Measurements from ENCODE around the gene CDYL.
"Not testable (repeated sequence)": the region's sequence is repeated elsewhere in the genome, so short reads cannot be mapped to it uniquely, and the experiment has no call there.

The CDYL gene

GRCh38 chr6:4969609-4970285 lies 193.5 kb downstream of the CDYL start:
- no peak for DNase-seq

- DNase-seq, result no peak
Measured at GRCh38 chr6:4970739-4971395, 194.7 kb downstream of the CDYL start.

DNA sequence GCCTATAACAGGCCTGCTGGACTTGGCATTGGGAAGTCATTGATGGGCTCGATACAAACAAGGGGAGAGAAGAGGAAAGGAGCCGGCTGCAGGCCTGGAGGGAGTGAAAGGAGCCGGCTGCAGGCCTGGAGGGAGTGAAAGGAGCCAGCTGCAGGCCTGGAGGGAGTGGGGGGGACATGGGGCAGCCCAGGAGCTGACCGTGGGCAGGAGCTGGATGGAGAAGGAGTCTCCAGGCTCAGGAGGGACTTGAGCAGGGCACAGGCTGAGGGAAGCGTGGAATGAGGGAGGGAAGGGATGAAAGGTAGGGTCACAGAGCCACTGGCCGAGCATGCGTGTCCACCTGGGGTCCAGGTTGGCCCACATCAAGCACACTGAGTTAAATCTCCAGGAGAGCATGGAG lies 195.6 kb downstream of the CDYL start:
- DNase-seq, result no peak

DNA sequence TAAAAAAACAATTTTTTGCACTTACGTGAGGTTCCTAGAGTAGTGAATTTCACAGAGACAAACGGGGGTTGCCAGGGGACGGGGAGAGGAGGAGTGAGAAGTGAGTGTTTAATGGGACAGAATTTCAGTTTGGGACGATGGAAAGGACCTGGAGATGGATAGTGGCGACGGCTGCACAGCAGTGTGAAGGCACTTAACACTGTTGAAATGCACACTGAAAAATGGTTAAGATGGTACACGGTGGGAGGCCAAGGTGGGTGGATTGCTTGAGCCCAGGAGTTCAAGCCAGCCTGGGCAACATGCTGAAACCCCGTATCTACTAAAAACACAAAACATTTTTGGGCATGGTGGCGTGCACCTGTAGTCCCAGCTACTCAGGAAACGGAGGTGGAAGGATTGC lies 196.2 kb downstream of the CDYL start:
- no peak for DNase-seq

DNA sequence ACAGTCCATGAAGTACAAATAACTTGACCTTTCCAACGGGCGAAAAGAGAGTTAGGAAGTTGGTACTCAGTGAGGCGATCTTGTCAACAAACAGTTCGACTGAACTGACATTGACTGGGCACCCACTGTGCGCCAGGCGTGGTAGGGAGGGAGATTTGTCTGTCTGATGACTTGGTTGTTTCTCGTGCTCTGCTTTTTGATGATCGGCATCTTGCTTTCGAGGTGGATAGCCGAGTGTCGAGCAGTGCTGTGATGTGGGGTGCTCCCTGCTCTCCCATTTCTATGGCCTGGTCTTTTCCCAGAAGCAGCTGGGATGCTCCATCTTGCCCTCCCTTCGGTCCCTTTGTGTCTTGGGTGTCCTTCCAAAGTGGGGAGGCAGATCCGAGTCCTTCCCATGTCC lies 197.2 kb downstream of the CDYL start:
- no peak for DNase-seq

DNA sequence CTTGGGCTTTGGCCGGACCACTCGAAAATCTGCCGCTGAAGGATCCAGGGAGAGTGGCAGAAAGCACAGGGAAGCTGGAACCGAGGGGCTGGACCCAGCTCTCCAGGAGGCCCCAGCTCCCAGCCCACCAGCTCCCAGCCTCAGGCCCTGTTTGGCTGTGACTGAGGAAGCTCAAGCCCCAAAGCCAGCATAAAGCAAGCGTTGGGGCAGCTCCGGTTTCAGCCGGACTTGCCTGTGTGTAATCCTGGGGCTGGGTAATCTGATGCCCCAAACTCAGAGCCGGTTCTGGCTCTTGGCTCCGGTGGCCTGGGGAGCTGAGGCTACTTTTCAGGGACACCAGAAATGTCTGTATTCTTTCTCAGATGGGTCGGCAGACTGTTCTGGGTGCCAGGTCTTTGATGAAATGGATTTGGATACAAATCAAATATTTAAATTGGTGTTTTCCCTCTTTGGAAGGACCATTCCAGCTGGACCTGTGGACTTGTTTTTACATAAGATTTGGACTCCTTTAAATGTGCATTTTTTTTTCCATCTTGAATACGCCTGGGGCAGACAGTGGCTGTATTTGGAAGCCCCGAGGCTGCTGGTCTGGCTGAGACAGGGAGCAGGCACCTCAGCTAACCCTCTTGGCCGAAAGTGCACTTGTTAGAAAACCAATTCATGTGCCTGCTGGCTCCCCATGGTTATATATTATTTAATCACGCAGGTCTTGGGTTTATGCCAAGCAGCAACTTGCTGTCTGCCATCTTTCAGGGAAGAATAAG lies 198.0 kb downstream of the CDYL start:
- DNase-seq, result no peak

GRCh38 chr6:4974962-4975361 lies 198.8 kb downstream of the CDYL start:
- DNase-seq, result no peak

GRCh38 chr6:4975506-4975905 lies 199.3 kb downstream of the CDYL start:
- no peak for DNase-seq

GRCh38 chr6:4977468-4977867 lies 201.3 kb downstream of the CDYL start:
- DNase-seq, result no peak

DNA sequence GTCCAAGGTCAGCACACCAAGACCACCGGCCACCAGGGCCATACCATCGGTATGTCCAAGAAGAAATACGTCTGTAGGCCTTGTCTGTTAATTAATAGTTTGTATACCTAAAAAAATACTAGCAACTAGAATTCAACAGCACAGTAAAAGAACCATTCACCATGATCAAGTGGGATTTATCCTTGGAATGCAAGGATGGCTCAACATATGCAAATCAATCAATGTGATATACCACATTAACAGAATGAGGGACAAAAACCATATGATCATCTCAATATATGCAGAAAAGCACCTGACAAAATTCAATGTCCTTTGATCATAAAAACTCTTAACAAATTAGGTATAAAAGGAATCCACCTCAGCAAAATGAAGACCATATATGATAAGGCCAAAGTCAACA lies 203.2 kb downstream of the CDYL start:
- DNase-seq, result no peak

DNA sequence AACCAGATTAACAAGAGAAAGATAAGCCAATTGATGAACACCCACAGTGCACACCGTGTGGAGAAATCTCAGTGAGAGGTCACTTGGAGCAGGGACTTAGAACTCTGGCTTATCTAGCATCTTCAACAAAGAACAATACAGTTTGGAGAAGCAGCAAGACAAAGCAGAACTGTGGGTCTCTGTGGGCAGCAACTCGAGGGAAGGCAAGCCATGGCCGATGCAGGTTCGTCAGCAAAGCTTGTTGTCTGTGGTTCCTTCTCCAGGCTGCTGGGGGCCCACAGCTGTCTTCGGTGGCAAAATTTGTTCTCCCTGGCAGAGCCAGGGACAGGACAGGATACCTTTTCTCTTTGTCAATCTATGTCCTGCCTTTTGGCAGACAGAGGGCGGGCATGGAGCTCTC lies 205.6 kb downstream of the CDYL start:
- DNase-seq, result no peak

DNA sequence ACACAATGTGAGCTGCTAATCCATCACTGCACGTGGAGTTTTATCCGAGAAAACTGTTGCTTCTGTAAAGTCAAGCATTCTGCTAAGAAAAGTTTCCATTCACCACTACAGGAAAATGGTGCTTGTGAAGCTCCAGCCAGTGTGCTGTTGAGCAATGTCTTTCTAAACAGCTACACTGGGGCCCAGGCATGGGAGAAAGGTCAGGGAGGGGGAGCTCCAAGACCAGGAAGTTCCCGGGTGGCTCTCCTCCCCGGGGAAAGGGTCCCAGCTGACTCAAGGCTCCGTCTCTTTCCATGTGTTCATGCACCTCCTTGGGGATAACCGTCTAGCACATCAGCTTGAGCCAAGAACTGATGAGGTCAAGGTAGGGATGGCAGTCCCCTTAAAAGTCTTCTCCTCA lies 207.1 kb downstream of the CDYL start:
- DNase-seq, result no peak

GRCh38 chr6:4986999-4987398 lies 210.8 kb downstream of the CDYL start:
- no peak for DNase-seq

- no peak for DNase-seq
Measured at GRCh38 chr6:4987432-4987831, 211.2 kb downstream of the CDYL start.

- no peak for DNase-seq
Measured at GRCh38 chr6:4994741-4995140, 218.5 kb downstream of the CDYL start.

DNA sequence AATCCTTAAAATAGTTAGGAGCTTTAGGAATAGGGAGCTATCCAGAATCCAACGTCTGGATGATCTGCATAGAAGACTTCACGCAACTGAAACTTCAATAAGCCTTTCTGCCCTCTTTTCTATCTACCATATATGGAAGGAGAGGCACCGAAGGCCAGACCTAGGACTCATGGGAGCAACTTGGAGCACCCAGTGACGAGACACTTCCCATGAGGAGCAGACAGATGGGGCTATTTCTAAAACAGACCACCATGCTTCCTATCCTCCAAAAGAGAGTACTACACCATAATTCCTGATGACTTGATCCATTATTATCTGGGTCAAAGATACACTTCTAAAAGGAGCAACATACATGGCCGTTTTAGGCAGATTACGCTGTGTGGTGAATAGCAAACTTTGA lies 221.7 kb downstream of the CDYL start:
- DNase-seq, result no peak

- DNase-seq, result no peak
Measured at GRCh38 chr6:4999586-4999985, 223.4 kb downstream of the CDYL start.

GRCh38 chr6:5003604-5004372 lies 227.6 kb downstream of the CDYL start, which contains the start of gene RPP40:
Gene RPP40 (minus strand): TSS chr6:5004037. CDS start chr6:5004002, 35 bp downstream.
- DNase-seq, result peak; percentile 98

DNA sequence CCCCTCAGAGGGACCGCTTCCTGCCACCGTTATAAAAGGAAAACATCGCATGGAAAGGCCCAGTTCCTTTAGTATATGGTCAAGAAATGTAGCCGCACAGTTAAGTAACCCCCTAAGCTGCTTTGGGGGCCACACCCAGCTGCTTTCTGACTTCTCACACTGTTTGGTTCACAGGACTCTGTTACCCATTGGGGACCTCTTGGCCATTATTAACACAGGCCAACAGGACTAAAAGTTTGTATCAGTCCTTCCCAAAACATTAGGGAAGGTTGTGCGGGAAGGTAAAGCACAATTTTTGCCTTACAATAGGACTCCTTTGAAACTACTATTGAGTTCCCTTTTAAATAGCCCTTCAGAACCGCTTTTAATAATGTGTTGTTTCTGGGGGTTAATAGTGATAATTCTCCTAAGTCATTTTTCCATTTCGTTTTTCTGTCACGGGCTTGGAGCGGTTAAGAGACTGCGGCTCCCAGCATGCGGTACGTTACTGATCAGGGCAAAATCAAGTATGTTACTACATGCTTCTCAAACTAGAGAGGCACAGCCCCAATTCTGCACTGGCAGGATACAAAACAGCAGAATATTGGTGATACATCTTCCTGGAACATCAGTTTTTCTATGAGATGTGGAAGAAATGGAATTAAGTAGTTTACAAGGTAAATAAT lies 228.3 kb downstream of the CDYL start:
- no peak for DNase-seq

- not testable (repeated sequence) for DNase-seq
Measured at GRCh38 chr6:5005038-5005433, 228.8 kb downstream of the CDYL start.

All from CD4-positive, alpha-beta T cell treated with Interleukin-17A for 1 hour (primary cell).